GM21737 (cell line): Measurements from ENCODE around the gene DDX6.
"Not testable (repeated sequence)": the region's sequence is repeated elsewhere in the genome, so short reads cannot be mapped to it uniquely, and the experiment has no call there.

Experiments used
- ATAC-seq: cut with Tn5 transposase; IDR thresholded peaks from one replicate; pipeline ENCODE4 v1.9.1; 2021; ENCODE audit warnings: mild to moderate bottlenecking, moderate library complexity; ENCODE audit not compliant: unreplicated experiment

DDX6 gene, protein sequence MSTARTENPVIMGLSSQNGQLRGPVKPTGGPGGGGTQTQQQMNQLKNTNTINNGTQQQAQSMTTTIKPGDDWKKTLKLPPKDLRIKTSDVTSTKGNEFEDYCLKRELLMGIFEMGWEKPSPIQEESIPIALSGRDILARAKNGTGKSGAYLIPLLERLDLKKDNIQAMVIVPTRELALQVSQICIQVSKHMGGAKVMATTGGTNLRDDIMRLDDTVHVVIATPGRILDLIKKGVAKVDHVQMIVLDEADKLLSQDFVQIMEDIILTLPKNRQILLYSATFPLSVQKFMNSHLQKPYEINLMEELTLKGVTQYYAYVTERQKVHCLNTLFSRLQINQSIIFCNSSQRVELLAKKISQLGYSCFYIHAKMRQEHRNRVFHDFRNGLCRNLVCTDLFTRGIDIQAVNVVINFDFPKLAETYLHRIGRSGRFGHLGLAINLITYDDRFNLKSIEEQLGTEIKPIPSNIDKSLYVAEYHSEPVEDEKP

DNA sequence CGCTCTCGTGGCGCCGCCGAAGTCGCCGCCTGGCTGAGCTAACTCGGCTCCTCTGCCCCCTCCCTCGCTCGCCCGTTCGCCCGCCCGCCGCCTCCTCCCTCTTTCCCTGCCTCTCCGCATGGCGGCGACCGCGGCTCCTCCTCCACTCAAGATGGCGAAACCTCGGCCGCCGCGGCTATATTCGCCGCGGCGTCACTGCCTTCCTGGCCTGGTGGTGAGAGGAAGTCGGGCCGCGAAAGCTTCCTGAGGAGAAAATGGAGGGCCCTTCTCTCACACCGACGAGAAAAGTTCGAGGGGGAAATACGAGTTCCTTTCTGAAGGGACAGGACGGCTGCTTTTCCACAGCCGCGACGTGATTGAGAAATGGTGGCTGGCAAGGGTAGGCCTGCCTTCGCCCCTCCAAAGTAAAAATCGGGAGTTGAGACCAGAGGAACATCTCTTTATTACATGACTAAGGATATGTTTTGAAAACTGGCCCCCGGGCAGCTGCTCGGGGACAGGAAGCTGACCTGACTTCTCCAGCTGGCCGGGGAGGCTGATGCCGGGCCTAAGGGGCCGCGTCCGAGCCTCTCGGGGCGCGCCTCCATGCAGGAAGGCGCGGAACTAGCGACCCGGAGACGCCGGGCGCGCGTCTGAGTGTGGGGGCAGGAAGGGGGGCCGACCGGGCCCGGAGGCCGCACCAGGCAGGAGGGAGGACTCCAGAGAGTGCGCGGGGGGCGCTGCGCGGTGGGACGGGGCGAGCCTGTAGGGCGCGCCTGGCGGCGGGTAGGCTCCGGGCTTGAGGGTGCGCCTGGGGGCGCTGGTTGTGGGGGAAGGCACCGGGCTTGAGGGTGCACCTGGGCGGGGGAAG, at the start of gene DDX6:
Gene DDX6, minus strand, starts transcription at position 54 of the 850 bp plus-strand sequence. CDS start 4,913 bp downstream, outside the sequence.
- ATAC-seq = peak; percentile 45

DNA sequence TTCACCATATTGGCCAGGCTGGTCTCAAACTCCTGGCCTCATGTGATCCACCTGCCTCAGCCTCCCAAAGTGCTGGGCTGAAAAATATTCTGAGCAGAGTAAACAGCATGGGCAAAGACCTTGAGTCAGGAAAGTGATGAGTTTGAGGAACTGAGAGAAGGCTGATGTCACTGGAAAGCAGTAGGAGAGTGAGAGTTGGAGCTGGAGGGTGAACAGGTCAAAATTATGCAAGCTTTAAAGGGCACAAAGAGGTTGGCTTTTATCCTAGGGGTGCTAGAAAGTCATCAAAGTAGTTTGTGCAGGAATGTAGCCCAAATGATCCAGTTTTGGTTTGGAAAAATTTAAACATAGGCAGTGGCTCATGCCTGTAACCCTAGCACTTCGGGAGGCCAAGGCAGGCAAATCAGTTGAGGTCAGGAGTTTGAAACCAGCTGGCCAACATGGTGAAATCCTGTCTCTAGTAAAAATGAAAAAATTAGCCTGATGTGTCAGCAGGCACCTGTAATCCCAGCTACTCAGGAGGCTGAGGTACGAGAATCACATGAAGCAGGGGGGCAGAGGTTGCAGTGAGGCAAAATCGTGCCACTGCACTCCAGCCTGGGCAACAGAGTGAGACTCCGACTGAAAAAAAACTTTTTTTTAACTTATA, 48.1 kb upstream of the DDX6 start:
- ATAC-seq = peak; percentile 78

DNA sequence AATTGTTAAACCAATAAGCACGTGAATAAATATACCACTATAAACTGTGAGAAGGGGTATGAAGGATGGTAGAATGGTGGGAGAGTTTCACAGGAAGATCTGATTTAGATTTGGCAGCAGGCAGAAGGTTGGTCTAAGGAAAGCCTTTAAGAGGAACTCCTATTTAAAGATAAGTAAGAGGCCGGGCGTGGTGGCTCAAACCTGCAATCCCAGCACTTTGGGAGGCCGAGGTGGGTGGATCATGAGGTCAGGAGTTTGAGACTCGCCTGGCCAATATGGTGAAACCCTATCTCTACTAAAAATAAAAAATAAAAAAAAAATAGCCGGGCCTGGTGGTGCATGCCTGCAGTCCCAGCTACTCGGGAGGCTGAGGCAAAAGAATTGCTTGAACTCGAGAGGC, 46.9 kb upstream of the DDX6 start:
- no peak for ATAC-seq

DNA sequence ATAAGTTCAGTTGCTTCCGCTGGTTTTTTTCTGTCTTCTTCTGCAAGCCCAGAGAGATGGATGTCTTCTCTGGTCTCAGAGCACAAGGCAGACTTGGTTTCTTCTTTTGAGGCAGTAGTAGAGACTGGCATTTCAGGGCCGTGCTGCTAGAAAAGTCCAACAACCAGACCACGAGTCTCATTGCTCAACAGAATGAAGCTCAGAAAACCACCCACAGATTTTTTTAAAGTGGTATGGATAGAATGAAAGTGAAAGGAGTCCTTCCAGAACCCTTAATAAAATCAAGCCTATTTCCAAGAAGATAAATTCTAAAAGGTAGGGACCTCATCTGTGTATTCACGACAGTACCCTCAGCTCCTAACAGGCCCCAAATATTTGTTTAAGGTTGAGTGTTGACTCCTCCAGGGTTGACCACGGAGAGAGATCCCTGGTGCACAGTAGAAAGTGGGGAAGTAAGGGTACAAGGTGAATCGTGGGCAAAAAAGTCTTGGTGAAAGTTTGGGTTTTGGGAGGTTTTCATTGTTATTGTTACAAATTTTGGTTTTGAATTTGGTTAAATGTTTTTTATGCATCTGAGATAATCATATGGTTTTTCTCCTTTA, 43.6 kb upstream of the DDX6 start:
- no peak for ATAC-seq

DNA sequence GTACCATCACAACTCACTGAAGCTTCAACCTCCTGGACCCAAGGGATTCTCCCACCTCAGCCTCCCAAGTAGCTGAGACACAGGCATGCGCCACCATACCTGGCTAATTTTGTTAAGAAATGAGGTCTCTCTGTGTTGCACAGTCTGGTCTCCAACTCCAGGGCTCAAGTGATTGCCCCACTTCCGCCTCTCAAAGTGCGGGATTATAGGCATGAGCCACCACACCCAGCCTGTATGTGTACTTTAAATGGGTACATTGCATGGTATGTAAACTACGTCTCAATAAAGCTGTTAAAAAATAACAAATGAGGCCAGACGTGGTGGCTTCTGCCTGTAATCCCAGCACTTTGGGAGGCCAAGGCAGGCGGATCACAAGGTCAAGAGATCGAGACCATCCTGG, 36.2 kb upstream of the DDX6 start:
- no peak for ATAC-seq

DNA sequence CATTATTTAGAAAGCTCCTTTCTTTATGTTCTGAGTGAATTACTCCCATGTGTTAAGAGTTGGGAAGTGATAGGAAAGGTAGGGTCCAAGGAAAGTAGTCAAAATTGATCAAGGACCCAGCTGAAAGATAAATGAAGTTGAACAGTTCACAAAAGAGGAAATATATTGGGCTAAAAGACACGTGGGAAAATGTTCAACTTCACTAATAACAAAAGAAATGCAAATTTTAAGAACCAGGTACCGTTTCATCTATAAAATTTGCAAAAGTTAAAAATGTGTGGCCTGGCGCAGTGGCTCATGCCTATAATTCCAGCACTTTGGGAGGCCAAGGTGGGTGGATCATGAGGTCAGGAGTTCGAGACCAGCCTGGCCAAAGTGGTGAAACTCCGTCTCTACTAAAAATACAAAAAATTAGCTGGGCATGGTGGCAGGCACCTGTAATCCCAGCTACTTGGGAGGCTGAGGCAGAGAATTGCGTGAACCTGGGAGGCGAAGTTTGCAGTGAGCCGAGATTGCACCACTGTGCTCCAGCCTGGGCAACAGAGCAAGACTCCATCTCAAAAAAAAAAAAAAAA, 32.1 kb upstream of the DDX6 start:
- ATAC-seq = not testable (repeated sequence)

DNA sequence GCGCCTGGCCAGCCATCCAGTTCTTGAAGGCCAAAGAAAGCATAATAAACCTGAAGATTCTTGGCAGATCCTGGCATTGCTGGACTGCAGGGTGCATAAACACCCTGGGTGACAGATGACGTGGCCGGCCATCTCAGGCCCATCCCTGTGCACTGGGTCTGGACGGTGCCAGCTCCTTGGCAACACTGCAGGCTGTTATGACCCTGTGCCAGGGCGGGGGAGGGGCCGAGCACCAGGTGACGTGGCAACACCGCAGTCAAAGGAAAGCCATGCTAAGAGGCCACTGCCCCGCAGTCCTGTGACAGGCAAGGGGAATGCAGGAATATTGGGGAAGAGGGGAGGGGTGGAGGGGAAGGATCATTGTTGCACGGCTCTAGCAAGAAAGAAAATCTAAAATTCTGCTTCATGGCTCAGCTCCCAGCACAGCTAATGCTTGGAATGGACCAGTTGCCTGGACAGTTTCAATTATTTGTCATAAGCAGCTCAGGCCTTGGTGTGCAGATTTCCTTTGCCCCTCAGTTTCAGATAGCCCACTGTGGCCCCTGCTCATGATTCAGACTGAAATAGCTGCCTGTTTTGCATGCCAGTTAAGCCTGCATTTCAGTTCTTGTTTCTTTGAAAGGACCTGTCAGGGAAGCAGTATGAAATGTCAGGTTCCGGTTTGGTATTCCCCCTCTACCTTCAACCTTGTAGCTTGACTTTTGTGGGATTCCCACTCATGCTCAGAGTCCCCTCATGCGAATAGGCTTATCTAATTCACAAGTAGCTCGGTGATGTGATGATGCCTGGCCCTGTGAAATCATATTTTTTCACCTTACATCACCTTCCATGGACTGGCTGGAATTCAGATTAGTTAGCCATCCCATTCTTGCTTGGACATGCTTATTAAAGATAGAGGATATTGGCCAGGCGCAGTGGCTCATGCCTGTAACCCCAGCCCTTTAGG, 29.7 kb upstream of the DDX6 start:
- peak; percentile 83 for ATAC-seq

DNA sequence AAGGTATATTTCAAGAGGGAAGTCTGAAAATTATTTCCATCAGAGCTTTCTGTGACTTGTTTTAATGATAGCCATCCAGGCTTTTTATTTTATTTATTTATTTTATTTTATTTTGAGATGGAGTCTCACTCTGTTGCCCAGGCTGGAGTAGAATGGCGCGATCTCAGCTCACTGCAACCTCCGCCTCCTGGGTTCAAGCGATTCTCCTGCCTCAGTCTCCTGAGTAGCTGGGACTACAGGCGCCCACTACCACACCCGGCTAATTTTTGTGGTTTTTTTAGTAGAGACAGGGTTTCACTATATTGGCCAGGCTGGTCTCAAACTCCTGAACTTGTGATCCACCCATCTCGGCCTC, 29.0 kb upstream of the DDX6 start:
- ATAC-seq = not testable (repeated sequence)

DNA sequence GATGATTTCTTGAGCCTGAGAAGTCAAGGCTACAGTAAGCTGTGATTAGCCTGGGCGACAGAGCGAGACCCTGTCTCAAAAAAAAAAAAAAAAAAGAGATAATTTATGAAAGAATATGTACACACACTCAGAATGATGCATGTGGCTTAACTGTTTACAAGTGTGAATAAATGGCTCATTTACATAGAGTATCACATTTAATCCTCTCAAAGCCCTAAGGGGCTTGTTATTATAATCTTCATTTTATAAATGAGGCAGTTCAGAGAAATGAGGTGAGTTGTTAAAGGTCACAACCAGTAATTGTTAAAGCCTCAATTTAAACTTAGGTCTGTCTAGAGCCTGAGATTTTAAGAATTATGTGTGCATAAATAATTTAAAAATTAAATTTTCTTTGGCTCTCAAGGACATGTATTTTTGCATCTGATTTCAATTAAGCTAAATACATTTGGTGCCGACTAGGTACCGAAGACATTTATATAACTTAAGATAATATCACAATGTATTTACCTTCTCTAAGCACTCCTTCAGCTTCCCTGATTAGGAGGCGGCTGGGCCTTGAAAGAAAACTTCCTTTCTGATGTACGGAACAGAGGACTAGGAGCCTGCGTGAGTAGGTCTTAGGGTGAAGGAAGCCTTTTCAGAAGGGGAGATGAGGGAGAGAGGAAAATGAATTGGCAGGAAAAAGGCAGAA, 28.5 kb upstream of the DDX6 start:
- no peak for ATAC-seq

DNA sequence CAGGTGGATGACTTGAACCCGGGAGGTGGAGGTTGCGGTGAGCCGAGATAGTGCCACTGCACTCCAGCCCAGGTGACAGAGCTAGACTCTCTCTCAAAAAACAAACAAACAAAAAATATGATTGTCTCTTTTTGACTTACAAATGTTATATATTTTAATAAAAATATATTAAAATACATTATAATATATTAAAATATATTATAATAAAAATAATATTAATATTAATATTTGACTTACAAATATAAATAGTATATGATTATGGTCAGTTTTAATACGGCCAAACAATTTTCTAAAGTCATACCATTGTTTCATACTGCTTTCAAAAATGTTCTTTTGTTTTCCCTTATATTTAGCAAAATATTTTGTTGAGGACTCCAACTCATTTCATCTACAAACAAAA, 27.2 kb upstream of the DDX6 start:
- no peak for ATAC-seq

DNA sequence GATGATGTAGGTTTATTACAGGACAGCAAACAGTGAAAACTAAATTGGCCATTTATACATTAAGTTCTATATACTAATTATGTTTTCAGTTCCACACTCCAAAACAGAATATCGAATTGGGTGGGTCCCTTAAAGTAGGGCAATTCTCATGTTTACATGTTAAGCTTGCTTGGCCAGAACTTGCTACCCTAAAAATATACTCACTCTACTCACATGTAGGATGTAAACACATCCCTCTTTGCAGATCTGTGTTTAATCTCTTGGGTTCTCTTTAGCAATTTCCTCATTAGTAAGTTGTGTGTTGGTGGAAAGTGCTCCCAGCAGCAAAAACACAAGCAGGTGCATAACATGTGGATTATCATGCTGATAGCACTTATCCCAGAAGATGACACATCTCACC, 22.6 kb upstream of the DDX6 start:
- ATAC-seq = no peak

DNA sequence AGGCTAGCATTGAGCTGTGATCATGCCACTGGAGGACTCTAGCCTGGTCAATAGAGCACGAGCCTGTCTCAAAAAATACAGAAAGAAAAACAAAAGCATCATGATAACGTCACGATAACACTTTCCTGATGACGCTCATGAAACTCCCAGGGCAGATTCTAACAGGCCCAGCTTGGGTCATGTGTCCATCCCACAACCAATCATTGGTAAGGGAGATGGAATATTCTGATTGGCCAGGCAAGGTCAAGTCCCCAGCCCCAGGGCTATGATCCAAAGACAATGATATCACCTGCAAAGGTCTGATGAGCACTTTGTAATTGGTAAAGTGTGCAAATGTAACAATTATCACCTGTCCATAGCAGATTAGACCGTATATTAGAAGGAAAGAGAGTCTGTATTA, 21.5 kb upstream of the DDX6 start:
- ATAC-seq = no peak

DNA sequence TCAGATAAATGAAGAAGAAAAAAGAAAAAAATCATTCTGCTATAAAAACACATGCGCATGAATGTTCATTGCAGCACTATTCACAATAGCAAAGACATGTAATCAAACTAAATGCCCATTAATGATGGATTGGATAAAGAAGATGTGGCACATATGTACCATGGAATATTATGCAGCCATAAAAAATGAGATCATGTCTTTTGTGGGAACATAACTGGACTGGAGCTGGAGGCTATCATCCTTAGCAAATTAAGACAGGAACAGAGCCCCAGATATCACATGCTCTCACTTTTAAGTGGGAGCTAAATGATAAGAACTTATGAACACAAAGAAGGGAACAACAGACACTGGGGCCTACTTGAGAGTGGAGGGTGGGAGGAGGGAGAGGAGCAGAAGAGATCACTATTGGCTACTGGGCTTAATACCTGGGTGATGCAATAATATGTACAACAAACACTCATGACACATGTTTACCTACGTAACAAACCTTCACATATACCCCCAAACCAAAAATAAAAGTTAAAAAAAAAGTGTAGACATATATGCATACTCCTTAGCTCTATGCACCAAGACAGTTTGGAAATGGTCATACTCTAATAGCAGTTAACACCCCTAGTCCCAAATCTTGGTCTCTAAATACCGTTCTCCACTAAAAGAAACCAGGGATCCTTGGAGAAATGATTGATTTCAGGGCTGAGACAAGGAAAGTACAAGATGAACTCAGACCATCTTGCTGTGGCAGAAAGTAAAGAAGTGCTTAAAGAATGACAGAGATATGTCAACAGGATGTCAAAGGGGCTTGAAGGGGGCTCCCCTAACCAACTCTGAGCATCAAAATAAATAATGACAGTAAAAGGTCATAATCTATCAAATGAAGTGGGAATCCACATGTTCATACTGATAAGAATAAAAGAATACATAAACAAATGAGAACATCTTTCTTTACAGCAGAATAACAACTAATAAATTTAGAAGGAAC, 17.1 kb upstream of the DDX6 start:
- ATAC-seq = no peak

DNA sequence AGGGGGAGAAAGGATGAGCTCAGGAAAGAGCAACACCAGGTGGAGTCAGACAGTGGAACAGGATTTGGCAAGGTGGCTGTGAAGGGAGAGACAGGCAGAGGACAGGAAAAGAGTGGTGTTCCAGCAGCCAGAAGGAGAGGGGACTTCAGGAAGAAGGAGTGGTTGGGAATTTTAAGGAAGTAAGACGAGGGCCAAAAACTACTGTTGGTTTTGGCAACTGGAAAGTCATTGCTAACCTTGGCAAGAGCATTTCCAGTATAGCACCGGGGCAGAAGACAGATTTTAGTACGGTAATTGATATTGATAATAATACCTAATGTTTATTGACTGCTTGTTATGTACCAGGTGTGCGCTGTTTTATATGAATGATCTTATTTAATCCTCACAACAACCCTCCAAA, 15.4 kb upstream of the DDX6 start:
- no peak for ATAC-seq

DNA sequence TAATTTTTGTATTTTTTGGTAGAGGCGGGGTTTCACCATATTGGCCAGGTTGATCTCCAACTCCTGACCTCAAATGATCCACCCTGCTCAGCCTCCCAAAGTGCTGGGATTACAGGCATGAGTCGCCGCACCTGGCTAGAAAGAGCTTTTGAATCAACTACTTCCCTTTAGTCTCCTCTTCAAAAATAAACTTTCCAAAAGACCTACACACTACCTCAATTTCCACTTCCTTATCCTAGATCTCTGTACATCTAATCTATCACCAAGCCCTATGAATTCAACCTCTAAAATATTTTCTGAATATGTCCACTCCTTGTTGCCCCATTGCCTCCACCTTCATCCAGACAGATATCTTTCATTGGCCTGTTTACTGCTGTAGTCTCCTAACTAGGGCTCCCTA, 13.1 kb upstream of the DDX6 start:
- no peak for ATAC-seq

DNA sequence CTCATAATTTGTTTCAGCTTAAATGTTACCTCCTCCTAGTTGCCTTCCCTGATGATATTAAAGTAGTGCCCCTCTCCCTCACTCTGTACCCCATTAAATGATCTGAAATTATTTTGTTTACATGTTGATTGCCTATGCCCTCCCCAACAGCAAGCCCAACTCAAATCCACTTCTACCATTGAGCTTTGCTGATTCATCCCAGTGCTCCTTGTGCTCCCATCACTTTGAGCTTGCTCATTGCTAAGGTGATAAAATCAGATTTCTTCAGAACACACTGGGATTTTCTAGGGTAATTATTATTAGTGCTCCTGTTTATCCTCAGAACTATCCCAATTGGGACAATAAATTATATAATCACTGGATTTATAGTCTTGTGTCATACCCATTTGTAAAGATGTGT, 8.4 kb upstream of the DDX6 start:
- ATAC-seq = no peak

DNA sequence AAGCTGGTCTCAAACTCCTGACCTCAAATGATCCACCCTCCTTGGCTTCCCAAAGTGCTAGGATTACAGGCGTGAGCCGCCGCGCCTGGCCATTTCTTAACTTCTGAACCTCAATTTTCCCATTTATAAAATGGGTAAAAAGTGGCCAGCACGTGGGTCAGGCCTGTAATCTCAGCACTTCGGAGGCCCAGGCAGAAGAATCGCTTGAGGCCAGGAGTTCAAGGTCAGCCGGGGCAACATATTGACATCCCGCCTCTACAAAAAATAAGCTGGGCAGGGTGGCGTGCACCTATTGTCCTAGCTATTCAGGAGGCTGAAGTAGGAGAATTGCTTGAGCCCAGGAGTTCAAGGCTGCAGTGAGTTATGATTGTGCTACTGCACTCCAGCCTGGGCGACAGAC, 6.5 kb upstream of the DDX6 start:
- no peak for ATAC-seq

DNA sequence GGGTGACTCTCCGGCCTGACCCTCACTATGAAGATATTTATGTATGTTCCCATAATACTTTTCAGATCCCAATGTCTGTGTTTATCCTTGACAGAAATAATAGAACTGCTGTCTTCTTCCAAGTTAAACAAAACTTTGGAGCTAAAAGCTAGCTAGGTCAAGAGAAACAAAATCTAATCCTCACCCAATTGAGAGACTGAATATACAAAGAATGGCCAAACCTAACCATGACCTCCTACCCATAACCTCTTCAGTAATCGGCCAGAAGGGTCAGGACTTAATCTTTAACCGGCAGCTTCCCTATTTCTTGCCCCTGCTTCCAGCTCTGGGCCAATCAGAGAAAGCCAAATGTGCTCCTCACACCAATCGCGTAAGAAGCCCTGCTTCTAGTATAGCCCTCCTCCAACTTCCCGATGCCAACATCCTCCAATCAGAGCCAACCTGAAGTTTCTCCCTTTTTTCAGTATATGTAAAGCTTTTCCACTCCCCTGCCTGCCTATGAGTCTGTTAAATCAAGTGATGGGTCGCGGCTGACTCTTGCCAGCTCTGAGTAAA, 1.7 kb upstream of the DDX6 start:
- ATAC-seq = peak; percentile 55
